Neural progenitor cell (in vitro differentiated cells): ENCODE data around the gene NEGR1.

ENCODE experiments used
- EZH2 ChIP-seq: fragments of 200-600 bp; sonication (generic); IDR thresholded peaks from 2 replicates; pipeline ENCODE4 v1.6.1; 2017; ENCODE audit warnings: antibody characterized with exemption, mild to moderate bottlenecking, moderate library complexity
- EZH2phosphoT487 ChIP-seq: fragments of 200-600 bp; sonication (generic); IDR thresholded peaks from 2 replicates; pipeline ENCODE4 v1.6.1; 2017; ENCODE audit warnings: antibody characterized with exemption
- TF ChIP-seq, protein P1 (sequence below): fragments of 200-600 bp; sonication (generic); IDR thresholded peaks from 2 replicates; pipeline ENCODE4 v1.5.1; 2017; ENCODE audit warnings: antibody characterized with exemption, mild to moderate bottlenecking

GRCh38 chr1:71918630-71919029, 363.7 kb downstream of the NEGR1 start:
- TF ChIP-seq, protein P1, sequence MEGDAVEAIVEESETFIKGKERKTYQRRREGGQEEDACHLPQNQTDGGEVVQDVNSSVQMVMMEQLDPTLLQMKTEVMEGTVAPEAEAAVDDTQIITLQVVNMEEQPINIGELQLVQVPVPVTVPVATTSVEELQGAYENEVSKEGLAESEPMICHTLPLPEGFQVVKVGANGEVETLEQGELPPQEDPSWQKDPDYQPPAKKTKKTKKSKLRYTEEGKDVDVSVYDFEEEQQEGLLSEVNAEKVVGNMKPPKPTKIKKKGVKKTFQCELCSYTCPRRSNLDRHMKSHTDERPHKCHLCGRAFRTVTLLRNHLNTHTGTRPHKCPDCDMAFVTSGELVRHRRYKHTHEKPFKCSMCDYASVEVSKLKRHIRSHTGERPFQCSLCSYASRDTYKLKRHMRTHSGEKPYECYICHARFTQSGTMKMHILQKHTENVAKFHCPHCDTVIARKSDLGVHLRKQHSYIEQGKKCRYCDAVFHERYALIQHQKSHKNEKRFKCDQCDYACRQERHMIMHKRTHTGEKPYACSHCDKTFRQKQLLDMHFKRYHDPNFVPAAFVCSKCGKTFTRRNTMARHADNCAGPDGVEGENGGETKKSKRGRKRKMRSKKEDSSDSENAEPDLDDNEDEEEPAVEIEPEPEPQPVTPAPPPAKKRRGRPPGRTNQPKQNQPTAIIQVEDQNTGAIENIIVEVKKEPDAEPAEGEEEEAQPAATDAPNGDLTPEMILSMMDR = no peak
- TF ChIP-seq EZH2 (no peak), EZH2phosphoT487 (no peak)
